NK-92 treated with Interleukin-12 subunit alpha and Interleukin-12 subunit beta, amount 100 ng/mL, for 24 hours (cell line): Measurements from ENCODE around the gene PPP1R12C.

Experiments
- DNase-seq: peaks from one replicate; lab custom pipeline; 2025; lab: John Stamatoyannopoulos, UW

Gene PPP1R12C

GRCh38 chr19:55091126-55091910, 26.1 kb downstream of the PPP1R12C start:
- no peak for DNase-seq

GRCh38 chr19:55090564-55090963, 26.9 kb downstream of the PPP1R12C start:
- no peak for DNase-seq

GRCh38 chr19:55089342-55089944, 28.0 kb downstream of the PPP1R12C start:
- no peak for DNase-seq

- DNase-seq, result peak; percentile 45
These were observed 28.7 kb downstream of the PPP1R12C start for GRCh38 chr19:55088543-55089341.

GRCh38 chr19:55088021-55088451, 29.4 kb downstream of the PPP1R12C start:
- DNase-seq, result no peak

GRCh38 chr19:55087542-55087901, 29.9 kb downstream of the PPP1R12C start:
- no peak for DNase-seq

GRCh38 chr19:55086730-55087541, 30.5 kb downstream of the PPP1R12C start:
- no peak for DNase-seq

- DNase-seq, result no peak
These were observed 31.3 kb downstream of the PPP1R12C start for GRCh38 chr19:55085923-55086715.

GRCh38 chr19:55084416-55084815, 33.0 kb downstream of the PPP1R12C start:
- no peak for DNase-seq

- no peak for DNase-seq
These were observed 34.2 kb downstream of the PPP1R12C start for GRCh38 chr19:55083004-55083850.

- DNase-seq, result no peak
These were observed 35.2 kb downstream of the PPP1R12C start for GRCh38 chr19:55082020-55082851.

- DNase-seq, result no peak
These were observed 35.7 kb downstream of the PPP1R12C start for GRCh38 chr19:55081770-55082019.

- DNase-seq, result no peak
These were observed 36.3 kb downstream of the PPP1R12C start for GRCh38 chr19:55080968-55081769.

GRCh38 chr19:55080121-55080967, 37.1 kb downstream of the PPP1R12C start:
- peak; percentile 13 for DNase-seq

- no peak for DNase-seq
These were observed 37.9 kb downstream of the PPP1R12C start for GRCh38 chr19:55079400-55080038.

GRCh38 chr19:55078996-55079395, 38.4 kb downstream of the PPP1R12C start:
- DNase-seq, result no peak

GRCh38 chr19:55077106-55077505, 40.3 kb downstream of the PPP1R12C start:
- DNase-seq, result no peak
